GM21515 (cell line): ENCODE data around the gene KCNIP4.
"Not testable (repeated sequence)": the region's sequence is repeated elsewhere in the genome, so short reads cannot be mapped to it uniquely, and the experiment has no call there.

ENCODE experiments used
- ATAC-seq: cut with Tn5 transposase; IDR thresholded peaks from one replicate; pipeline ENCODE4 v1.9.1; 2021; ENCODE audit not compliant: unreplicated experiment

The KCNIP4 gene

DNA sequence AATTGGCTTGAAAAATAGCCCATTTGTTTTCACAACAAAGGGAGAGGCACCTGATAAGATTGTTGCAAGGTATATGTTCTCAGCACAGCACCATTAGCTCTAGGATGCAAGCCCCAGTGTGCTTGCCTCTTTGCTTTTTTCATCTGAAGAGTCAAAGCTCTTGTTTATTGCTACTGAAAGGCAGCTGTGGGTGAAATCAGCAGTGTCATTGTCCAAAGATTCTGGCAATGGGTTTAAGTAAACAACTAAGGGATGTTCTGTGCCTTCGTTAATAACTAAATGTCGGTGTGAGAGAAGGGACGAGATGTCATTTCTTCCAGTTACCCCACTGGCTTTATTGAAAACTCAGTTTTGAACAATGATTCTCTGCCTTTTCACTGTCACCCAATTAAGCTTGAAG lies 567.7 kb downstream of the KCNIP4 start:
- ATAC-seq: no peak

DNA sequence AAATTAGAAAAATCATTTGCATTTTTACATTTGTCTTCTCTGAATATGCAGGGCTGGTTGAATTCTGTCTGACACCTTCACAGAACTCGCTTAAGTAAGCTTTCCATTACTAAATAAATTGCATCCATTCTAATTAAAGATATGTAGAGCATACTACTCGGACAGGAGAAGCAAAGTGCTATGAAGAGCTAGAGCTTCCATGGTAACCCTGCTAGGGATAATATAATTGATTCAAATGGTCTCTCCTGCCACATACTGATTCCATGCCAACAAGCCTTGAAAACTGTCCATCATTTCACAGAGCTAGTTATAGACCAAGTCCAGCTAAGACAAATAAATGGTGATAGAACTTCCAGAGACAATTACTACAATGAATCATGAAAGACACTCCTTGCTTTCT lies 571.5 kb downstream of the KCNIP4 start:
- ATAC-seq: no peak

DNA sequence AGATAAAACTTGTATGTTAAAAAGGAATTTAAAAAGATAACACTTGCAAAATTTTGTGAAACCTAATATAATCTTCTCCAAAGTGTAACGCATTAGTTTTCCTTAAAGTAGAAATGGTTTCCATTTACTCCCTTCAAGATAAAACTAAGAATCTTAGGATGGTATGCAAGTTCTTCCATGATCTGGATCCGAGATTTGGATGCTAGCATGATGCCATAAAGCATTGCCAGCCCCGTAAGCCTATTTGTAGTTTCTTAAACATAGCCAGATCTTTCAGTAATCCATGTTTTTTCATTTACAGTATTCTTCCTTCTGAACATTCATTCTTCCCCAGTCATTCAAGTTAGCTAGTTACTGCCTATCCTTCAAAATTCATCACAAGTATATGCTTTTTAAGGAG lies 572.4 kb downstream of the KCNIP4 start:
- ATAC-seq: no peak

DNA sequence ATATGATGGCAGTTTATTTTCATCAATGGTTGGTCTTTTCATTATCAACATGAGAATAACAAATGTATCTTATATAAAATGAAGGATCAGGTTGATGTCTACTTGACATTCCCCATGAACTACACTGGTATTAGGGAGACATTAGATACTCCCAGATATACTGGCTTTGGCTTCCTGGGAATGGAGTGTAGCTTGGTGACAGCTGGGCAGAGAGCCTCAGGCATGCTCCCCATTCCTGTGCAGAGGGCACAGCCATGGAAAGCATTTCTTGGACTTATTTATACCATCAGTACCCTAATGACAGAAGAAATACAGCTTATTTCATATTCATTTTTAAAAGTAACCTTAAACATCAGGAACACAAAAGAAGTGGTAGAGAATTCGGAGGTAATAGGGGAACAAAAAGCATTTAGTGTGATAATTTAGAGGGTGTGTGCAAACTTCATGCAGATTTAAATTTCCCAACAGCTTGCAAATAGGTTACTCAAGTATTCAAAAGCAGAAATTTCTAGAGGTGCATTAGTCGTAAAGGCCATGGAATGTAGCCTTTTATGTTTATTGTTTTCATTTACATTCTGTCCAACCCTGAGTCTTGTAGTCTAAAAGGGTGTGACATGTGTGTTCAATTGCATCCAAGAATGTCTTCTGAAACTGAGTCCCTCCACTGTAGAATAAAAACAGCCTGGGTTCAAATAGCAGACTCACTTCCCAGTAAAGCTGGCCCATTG lies 573.8 kb downstream of the KCNIP4 start:
- ATAC-seq: no peak

DNA sequence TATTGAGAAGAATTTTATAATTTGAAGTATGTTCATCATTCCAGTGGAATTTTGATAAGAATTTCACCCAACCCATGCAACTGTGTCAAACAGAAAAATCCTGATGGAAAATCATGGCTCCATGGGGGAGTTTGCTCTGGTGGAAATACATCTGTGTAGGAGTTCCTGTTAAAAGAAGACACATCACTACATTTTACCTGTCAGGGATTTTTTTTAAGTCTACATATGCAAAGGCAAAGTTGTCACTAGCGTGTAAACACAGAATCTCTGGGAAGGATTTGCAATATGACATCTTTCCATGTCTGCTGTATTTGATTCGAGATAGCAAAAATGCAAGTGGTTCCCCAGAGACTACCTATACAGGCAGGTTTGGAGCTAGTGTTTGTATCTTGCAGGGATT lies 581.0 kb downstream of the KCNIP4 start:
- no peak for ATAC-seq

DNA sequence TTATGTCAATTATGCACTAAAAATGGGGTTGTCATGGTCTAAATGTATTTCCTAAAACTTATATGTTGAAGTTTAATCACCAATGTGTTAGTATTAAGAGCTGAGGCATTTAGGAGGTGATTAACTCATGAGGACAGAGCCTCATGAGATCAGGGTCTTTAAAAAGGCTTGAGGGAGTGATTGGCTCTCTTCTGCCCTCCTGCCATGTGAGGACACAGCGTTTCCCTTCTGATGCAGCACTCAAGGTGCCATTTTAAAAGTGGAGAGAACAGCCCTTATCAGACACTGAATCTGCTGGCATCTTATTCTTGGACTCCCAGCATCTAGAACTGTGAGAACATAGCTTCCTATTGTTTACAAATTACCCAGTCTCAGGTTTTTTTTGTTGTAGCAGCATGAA lies 581.7 kb downstream of the KCNIP4 start:
- no peak for ATAC-seq

DNA sequence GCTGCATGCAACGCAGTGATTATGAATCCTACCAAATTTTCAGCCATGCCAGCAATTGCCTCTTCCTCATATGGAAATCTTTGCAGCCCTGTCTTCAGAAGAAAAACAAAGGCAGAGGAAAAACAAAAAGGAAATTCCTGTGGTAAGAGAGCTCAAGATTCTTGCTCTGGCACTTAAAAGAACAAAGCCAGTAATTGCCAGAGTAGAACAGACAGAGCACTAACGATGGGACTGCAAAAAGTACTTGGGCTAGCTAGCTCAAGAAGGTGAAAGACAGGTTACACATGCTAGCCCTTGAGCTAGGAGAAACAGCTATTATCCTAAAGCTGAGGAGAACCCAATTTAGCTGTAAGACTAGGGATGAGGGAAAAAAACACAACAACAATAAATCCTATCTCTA lies 582.3 kb downstream of the KCNIP4 start:
- no peak for ATAC-seq

DNA sequence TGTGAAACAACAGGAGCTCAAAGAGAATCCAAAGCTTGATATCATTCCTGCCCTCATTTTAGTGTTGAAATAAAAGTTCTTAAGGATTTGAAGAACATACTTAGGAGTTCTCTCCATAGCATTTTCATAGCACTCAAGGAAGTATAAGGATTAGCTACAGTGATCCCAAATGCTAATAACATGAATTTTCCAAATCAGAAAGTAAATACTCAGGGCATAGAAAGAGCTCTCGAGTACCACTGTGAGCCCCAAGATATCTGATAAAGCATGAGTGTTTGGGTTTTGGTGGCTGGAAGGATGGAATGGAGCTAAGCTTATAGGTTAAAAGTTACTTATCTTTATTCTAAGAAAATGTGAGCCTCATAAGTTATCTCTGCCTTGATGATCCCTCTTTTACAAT lies 584.9 kb downstream of the KCNIP4 start:
- no peak for ATAC-seq

DNA sequence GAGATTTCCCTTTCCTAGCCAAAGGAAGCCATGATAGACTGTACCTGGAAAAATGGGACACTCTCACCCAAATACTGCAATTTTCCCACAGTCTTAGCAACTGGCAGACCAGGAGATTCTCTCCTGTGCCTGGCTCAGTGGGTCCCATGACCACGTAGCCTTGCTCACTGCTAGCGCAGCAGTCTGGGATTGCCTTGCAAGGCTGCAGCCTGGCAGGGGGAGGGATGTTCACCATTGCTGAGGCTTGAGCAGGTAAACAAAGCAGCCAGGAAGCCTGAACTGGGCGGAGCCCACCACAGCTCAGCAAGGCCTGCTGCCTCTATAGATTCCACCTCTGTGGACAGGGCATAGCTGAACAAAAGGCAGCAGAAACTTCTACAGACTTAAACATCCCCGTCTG lies 596.2 kb downstream of the KCNIP4 start:
- ATAC-seq: not testable (repeated sequence)

DNA sequence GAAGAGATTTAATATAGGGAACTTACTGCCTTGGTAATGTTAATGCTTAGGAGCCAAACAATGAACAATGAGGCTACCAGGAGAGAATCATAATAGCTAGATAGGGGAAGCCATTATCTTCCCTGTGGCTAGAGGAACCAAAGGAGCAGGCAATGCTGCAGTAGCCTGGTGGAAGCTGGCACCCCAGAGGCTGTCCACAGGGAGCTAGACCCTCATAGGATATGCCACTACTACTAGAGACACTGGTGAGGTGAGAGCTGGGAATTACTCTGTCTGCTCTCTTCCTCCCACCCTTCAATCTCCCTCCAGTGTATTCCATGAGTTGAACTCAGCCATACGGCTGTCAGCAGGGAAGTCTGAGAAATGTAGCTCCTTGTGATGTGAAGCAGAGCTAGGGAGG lies 601.4 kb downstream of the KCNIP4 start:
- no peak for ATAC-seq

DNA sequence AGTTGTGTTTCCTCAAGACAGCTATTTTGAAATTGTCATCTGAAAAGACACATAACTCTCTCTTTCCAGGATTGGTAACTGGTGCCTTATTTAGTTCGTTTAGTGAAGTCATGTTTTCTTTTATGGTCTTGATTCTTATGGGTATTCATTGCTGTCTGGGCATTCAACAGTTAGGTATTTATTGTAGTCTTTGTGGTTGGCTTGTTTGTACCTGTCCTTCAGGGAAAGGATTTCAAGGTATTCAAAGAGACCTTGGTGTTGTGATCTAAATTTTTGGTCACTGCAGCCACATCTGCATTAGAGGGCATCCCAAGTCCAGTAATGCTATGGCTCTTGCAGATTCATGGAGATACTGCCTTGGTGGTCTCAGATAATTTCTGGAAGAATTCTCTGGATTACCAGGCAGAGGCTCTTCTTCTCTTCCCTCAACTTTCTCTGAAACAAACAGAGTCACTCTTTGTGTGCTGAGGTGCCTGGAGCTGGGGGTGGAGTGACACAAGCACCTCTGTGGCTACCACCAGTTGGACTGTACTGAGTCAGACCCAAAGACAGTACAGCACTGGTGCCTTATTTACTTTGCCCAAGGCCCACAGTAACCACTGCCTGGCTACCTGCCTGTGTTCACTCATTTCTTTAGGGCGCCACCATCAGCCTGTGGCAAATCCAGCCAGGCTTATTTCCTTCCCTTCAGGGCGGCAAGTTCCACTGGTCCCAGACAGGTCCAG lies 620.4 kb downstream of the KCNIP4 start:
- ATAC-seq: no peak

DNA sequence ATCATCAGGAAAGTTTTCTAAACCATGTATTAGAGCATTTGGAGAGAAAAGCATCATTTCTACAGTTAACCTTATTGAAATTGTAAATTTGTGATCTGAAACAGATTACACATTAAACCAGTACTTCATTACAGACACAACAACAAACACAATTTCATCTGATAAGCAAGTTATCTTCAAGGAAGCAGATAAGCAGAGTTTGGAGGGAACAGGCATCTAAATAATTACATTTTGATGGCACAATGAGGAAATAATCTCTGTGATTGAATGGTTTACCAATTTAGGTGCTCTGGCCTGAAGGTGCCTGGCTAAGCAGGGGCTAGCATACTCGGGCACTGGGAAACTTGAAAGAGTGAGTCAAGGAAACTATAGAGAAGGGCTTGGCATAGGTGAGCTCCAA lies 628.5 kb downstream of the KCNIP4 start:
- no peak for ATAC-seq

DNA sequence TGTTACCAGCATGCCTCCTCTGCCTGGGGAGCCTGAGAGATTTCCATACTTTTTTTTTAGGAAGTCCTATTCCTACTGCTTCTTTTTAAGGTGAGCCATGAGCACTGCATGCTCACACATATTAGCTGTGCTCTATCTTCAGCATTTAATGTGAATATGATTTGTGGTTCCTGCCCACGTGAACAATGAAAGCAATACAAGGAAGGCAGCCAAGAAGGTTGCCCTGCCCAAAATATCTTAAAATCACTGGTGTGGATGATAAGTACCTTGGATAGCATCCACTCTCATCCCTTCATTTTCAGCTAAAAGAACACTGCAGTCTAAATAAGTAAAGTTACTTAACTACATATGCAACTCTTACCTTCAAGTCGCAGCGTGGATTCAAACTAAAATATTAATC lies 640.9 kb downstream of the KCNIP4 start:
- ATAC-seq: no peak

DNA sequence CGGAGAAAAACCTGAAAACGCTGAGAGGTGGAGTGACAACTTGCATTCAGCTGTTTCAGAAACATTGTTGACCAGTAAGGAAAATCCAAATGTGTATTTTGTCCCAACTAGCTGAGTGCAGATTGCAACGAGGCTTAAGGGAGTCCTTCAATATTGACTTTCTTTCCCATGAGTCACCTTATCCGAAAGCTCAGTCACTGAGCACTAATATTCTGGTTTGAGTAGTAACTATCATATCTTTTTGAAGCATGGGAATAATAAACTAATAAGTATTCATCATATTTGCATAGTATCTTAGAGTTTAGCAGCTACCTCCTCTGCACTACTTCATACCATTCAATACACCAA lies 644.1 kb downstream of the KCNIP4 start:
- no peak for ATAC-seq

DNA sequence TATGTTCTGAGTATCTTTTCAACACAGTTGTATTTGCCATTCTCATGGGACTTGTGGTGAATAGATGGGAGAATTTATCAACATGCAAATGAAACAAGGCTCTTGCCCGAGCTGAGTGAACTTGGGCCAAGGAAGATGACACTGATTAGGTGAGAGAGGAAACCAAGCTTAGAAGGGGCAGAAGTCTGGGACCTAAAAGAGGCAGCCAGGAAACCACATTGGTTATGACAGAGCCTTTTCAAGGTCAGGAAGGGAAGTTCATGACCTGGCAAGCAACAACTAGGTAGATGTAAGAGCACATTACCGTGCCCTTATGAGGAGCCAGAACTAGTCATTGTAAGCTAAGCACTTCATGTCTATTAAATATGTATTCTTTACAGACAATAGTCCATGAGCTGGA lies 658.0 kb downstream of the KCNIP4 start:
- no peak for ATAC-seq

DNA sequence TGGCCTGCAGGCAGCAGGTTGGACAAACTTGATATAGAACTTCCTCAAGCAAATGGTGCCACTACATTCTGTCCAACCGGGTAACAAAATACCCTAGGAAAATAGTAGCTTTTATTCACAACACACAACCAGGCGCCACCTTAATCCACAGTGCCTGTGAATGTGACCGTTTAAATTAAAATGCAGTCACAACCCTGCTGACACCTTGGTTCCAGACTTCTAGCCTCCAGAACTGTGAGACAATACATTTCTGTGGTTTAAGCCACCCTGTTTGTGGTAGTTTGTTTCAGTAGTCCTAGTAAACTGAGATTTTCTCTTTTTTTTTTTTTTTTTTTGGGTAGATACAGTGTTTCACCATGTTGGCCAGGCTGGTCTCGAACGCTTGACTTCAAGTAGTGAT lies 672.5 kb downstream of the KCNIP4 start:
- no peak for ATAC-seq

DNA sequence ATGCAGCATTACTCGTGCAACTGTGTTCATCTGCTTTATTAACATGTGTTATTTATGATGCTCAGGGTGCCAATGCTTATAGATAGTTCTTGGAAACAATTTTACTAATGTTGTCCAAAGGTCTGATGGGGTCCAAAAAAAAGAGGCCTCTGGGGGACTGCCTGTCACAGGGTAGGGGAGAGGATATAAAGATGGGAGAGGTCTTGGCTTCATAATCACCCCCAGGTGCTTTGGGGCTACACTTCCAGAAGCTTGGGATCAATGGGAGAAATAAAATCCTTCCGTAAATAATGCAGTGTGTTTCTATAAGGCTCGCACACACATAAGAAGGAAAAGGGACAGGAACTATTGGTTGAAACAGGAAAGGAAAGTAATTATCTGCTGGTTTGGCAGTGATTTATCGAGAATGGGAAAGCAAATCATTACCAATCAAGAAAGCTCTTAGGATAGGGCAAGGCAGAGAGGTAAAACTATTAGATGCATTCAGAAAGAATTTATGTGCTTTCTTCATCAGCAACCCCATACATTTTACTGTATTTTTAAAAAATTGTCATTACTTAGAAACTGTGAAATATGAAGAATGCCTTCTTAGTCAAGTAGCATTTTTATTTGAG lies 677.0 kb downstream of the KCNIP4 start:
- no peak for ATAC-seq

DNA sequence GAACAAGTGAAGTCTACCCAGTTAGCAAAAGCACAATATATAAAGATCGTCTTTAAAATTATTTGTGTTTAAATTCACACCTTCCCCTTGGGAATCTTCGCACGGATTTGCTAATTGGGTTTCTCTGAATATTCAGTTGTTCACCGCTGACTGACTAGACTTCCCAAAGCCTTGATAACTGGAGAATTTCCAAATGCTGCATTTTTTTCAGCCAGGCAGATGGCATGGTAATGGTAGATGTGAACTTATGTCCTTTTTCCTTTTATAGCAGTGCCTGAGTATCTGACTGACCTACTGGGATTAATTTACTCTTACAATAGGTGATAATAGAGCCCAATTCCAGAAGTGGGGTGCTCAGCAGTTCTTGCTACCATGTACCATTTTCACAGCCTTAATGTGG lies 700.2 kb downstream of the KCNIP4 start:
- no peak for ATAC-seq

DNA sequence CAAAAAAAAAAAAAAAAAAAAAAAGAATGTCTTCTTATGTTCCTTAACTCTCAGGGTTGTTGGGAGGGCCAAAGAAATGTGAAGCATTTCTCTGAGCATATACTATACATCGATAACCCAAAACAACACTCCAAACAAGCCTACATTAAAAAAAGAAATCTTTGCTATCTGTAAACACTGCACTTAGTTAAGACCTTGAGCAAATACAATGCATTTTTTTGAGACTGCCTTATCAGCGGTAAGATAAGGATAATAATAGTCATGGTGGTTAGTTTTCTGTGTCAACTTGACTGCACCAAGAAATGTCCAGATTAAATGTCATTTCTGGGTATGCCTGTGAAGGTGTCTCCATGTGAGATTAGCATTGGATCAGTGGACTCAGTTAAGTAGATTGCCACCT lies 706.4 kb downstream of the KCNIP4 start:
- no peak for ATAC-seq

DNA sequence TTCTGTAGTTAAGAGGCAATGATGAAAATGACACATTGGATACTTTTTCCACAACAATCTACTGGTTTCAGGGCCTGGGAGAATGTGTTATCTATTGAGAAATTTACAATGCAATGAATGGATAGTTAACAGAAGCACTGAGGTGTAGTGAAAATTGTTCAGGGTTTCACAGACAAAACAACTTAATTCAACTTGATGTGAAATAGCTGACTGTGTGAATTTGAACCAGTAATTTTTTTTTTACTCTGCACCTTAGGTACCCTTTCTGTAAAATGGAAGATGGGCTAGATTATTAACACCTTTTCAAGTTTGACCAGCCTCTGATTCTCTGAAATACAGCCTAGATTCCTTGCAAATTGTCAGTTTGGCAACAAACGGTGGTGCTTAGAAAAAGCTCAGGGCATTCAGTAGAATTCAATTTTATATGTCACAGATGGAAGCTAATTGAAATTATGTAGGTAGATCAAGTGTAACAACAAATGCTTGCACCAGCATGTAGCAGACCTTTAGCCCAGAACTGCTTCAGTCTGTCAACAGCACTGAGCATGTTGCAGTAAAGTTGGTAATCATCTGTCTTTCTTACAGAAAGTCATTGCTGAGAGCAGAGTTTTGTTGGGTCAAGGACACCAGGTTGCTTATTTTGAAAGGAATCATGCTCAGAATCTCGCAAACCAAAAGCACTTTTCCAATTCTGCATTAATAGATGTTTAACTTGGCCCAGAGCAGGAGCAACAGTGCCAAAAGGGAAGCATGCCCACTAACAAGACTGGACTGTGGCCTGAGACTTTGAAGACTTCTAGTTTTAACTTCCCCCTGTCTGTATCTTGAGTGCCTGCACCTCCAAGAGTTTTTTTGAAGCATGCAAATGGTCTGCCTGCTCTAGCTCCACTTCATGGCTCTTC lies 721.7 kb downstream of the KCNIP4 start:
- ATAC-seq: no peak

DNA sequence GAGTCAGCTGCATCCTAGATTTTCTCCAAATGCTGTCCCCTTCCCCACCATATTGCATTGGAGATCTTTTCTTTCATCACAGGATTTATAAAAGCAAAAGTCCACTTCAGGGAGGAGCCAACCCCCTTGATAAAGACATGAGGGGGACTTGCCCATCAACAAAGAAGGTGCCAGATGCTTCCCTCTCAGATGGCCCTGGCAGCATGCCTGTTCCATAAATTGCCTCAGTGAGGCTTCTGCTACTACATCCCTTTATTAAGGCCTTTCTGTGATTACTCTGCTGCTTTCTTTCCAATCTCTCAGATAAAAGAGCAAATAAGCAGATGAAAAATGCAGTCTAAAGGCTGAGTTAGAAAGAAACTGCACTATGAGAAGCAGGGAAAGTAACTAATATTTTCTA lies 736.7 kb downstream of the KCNIP4 start:
- ATAC-seq: no peak

DNA sequence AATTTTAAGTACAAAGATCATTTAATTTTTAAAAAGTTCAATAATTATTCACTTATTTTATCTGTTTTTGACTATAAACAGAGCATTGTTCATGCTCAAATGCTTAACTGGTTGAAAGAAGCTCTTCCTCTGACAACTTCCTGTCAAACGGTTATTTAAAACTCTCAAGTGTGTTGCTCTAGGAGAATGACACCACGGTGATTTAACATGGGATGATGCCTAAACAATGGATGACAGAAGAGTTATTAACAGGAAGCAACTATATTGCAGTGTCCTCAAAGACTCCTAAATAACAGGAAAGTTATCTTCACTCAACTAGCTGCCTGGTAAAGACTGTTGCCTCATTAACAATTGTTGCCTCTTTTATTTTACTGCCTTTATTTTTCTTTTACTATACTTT lies 738.7 kb downstream of the KCNIP4 start:
- ATAC-seq: no peak
